Embryonic facial prominence (tissue), 1 donor: ENCODE data around the gene DCST2.

Experiments used
- DNase-seq: peaks from one replicate; pipeline ENCODE4 v3.0.0-alpha.2; 2016; ENCODE audit errors: extremely low spot score

The DCST2 gene

DNA sequence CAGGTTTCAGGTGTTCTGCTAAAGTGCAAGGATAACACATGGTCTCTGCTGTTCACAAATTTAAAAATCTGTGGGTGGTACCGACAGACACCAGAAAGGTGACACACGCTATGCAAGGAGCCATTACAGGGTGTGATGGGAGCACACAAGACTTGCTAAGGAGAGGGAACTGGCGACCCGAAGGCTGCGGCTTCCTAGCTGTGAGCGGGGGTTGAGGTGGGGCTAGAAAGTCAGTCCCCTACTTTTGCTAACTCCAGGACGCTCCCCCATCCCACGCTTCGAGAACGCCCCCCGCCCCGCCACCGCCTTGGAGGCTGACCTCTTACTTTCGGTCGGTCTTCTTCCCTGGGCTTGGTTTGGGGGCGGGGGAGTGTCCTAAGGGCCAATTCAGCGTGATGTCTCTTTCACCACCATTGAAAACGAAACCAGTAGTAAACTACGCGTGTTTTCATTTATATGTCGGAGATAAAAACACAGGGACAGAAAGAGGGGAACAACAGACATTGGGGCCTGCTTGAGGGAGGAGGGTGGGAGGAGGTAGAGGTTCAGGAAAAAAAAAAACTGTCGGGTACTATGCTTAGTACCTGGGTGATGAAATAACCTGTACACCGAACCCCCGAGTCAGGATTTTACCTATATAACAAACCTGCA, 58.0 kb downstream of the DCST2 start:
- DNase-seq, result no peak

DNA sequence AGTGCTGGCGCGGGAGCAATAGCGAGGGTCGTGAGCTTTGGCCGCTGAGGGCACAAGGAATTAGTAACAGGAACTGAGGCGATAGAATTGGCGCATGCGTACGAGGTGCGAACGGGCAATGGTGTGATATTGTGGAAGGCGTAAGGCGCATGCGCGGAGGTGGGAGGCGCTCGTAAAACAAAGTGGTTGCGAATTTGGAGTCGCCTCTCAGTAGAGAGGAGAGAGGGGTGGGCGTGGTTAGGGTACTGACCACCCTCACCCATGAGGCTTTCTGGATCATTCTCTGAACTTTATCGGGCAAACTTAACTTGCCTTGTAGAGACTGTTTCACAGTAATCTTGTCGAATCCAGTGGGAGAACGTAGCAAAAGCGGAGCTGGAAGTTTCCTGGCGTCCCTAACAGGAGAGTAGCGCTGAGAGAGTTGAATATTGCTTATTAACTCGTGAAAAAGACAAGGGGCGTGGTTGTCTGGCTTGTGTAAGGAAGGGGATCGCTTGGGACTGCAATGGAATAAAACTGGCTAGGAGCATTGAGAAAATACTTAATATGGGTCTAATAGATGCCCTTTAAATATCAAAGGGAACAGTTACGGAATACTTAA, 58.7 kb downstream of the DCST2 start:
- DNase-seq, result peak; percentile 90

DNA sequence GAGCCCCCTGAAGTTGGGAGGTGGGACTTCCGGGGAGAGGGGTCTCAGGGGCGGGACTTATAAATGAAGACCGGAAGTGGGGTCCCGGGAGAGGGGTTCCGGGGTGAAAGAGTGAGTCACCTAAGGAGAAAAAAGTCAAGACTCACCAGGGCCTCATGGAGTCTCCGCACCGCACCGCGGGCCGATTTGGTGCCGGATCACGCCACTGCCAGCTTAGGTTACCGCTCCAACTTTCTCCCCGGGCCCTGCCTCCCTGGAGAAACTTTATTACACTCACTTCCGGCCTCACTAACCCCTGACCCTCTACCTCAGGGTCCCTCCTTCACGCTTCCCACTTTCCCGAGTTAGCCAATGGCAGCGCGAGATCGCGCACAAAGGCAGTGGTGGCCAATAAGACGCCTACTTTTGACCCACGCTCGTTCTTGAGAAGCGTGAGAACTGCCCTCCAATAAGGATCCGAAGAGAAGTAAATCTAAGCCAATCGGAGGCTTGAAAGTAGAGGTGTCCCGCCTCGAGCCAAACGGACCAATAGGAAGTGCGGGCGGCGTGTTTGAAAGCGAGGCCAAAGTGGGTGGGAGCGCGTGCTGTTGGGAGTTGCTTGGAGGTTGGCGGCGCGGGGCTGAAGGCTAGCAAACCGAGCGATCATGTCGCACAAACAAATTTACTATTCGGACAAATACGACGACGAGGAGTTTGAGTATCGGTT, 59.3 kb downstream of the DCST2 start, which contains the start of gene CKS1B:
TSS of gene CKS1B (plus strand) at position 580 of the 706 bp plus-strand sequence. CDS start at position 645, 65 bp downstream.
- peak; percentile 100 for DNase-seq

DNA sequence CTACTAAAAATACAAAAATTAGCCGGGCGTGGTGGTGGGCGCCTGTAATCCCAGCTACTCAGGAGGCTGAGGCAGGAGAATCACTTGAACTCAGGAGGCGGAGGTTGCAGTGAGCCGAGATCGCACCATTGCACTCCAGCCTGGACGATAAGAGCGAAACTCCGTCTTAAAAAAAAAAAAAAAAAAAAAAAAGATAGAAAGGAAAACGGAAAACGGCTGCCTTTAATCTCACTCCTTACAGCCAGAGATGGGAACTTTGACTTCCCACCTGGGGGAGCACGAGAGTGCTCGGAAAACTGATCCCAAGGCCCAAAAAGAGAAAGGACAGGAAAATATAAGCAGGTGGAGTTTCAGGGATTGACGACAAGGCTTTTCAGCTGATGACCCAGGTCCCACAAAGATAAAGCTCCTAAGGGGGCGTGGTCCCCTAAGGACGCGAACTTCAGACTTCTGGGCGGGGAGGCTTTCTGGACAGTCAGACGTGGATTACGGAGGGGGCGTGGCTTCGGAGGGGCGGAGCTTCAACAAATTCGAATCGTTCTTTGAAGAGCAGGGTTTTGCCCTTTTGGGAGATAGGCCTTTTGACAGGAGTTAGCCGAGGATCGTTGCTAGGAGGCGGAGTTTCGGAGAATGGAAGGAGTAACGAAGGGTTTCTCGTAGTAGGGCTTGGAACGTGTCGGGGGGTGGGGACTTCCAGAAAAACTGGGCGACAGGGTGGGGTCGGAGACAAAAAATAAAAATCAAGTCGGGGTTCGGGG, 60.1 kb downstream of the DCST2 start:
- peak; percentile 87 for DNase-seq

DNA sequence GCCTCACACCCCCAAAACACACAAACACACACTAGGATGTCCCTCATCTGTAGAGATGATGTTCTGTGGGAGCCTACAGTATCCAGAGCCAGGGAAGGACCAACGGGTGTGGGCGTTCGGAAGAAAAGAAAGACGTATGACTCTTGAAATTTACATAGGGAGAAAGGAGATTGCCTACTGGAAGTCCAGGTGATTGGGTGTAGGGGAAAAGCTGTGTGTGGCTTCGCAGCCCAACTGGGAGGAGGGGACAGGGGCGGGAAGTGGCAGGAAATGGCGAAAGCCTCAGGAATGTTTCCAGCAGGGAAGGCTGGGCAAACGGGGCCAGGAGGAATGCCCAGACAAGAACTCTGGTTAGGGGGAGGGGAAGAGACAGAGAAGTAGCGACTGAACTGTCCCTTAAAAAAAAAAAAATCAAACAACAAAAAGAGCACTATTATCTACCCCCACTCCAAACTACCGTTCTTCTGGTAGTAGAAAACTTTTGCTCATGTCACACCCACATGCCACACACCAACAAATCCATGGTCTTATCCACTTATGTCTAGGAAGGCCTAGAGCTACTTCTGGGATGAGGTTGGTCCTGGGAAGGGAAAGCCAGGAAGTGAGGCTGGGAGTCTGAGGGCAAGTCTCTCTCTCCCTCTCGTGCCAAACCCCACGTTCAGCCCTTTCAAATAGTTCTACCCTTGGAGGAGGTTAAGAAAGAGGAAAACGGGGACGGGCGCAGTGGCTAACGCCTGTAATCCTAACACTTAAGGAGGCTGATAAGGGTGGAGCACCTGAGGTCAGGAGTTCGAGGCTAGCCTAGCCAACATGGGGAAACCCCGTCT, 60.9 kb downstream of the DCST2 start:
- no peak for DNase-seq

DNA sequence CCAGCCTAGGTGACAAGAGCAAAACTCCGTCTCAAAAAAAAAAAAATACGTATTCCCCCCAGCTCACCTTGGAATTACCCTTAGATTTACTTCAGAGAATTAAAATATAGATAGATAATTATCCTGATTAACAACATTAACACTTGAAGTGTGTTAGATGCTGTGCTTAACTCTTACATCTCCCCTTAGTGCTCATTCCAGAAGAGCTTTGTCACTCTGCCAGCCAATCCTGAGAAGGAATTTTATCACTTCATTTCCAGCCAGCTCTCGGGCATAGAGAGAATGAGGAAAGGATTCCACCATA, 61.4 kb downstream of the DCST2 start:
- no peak for DNase-seq

DNA sequence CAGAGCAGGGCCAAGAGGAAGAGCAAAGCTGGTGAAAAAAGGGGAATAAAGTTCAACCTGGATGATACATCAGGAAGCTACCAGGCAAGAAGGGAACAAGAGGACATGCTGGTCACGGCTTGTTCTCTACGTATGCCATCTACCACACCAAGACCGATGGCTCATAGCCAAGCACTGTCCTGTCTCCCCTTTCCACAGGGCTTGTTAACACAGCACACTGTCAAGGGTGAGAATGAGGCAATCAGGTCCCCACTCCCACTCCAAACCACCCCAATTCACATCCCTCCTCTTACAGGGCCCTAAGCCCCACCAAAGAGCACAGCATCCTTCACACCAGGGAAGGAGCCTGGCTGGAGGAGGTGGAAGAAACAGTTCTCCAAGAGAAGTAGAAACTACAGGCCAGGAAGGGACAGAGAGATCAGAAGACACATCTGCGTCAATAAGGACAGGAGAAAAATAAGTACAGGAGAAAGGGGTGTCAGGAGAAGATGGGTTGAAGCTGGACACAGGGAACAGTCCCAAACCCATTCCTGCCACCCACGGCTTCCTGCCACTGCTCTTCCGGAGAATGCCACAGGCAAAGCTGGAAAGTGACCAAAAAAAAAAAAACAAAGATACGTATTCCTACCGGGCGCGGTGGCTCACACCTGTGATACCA, 62.1 kb downstream of the DCST2 start:
- DNase-seq, result no peak

DNA sequence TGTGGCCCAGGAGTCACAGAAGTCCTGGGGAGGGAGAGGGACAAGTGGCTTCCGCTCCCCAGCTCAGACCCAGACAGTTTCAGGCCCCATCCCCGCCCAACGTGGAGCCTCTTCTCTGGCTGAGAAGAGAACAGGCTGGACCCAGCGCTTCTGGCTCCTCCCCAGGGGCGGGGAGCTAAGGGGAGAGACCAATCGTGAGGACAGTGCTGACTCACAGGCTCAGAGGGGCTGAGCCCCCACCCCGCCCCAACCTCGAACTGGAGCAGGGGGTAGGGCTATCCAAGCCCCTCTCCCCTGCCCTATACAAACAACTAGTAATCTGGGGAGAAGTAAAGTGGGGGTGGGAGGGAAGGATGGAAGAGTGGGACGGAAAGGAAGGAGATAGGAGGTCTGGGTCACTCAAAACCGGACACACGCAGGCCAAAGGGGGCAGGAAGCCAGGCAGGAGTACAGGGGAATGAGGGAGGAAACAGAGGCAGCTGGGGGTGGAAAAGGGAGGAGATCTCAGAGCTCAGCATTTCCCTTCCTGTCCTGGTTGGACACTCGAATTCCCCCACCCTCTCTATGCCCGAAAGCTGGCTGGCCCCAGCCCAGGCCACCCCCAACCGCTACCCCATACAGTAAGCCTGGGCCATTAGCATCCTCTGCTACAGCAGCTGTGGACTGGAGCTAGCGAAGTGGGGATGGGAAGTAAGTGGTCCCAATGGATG, 62.8 kb downstream of the DCST2 start, which contains the start of gene SHC1:
TSS of gene SHC1 (minus strand) at position 117 of the 710 bp plus-strand sequence. CDS start 221 bp downstream, outside the sequence.
- DNase-seq, result peak; percentile 85

DNA sequence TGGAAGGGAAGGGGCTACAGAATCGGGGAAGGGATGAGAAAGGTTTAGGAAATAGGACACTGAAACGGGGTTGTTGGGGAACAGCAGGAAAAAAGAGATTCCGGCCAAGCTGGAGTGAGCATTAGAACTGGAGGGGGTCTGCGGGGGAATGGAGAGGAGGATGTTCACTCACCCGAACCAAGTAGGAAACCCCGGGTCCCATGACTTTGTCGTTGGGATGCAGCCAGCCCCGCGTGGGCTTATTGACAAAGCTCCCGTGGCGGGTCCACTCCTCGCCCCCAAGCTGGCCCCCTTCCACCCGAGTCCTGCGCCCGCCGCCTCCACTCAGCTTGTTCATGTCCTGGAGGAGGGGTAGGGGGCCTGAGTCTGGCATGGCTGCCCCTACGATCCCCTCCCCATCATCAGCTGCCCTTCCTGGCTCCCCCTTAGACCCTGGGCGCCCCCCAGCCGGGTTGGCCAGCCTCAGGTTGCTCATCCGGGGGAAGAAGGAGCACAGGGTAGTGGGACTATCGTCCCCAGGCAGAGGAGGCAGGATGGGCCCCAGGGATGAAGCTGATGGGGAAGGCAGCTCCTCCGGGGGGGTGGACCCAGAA, 63.6 kb downstream of the DCST2 start:
- DNase-seq, result no peak

DNA sequence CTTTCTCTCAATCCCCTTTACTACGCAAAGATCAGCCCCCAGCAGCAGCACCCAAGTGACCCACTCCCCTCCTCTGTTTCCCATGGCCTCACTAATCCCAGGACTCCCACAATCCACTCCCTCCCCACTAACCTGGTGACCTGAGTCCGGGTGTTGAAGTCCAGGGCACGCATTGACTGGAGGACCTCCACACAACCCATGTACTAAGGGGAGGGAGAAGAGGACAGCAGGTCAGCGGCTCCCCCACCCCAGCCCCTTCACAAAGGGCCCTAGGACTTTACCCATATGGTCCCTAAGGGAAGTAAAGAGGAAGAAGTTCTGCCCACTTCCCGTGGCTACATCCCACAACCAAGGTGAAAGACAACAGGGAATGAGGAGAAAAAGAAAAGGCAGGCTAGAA, 64.3 kb downstream of the DCST2 start:
- no peak for DNase-seq

DNA sequence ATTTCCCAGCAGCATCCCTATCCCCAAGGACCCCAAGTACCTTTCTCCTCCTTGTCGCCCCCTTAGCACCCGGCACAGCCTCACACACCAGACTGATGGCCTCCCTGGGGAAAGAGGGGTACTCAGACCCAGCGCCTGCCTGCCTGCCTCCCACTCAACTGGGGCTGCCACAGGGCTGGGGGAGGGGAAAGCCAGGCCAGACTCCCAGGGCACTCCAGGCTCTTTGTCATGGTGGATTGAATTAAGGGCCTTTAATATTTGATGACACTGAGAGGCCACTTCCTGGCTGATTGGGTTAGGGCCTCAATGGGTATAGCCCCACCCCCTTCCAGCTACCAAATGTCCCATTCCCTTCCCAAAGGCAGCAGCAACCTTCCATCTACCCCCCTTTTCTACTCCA, 64.8 kb downstream of the DCST2 start:
- DNase-seq, result no peak
